KOPT-K1 (cell line): Measurements from ENCODE around the gene PCBP1.
"Not testable (repeated sequence)": the region's sequence is repeated elsewhere in the genome, so short reads cannot be mapped to it uniquely, and the experiment has no call there.

Experiments
- H3K27ac ChIP-seq: fragments of 200-600 bp; sonication (generic); 2 replicates; pipeline ENCODE4 v1.5.1; 2016; ENCODE audit warnings: antibody characterized with exemption, mild to moderate bottlenecking, low read depth, low read length; ENCODE audit not compliant: poor library complexity, severe bottlenecking
- H3K36me3 ChIP-seq: fragments of 200-600 bp; sonication (generic); 2 replicates; pipeline ENCODE4 v1.5.1; 2017; ENCODE audit warnings: antibody characterized with exemption, mild to moderate bottlenecking, low read length, moderate library complexity; ENCODE audit not compliant: insufficient read depth
- H3K9me3 ChIP-seq: fragments of 200-600 bp; sonication (generic); 2 replicates; pipeline ENCODE4 v1.5.1; 2017; ENCODE audit warnings: antibody characterized with exemption, low read length, mild to moderate bottlenecking; ENCODE audit not compliant: insufficient read depth, poor library complexity, severe bottlenecking

Gene PCBP1

GRCh38 chr2:70089220-70089982, 2.1 kb downstream of the PCBP1 start:
- no peaks in the 10 kb centered on the region for H3K9me3 ChIP-seq
- H3K36me3 ChIP-seq, result peaks cover 31% of the 10 kb centered on the region
- peak overlapping the region; percentile 100 for H3K27ac ChIP-seq

DNA sequence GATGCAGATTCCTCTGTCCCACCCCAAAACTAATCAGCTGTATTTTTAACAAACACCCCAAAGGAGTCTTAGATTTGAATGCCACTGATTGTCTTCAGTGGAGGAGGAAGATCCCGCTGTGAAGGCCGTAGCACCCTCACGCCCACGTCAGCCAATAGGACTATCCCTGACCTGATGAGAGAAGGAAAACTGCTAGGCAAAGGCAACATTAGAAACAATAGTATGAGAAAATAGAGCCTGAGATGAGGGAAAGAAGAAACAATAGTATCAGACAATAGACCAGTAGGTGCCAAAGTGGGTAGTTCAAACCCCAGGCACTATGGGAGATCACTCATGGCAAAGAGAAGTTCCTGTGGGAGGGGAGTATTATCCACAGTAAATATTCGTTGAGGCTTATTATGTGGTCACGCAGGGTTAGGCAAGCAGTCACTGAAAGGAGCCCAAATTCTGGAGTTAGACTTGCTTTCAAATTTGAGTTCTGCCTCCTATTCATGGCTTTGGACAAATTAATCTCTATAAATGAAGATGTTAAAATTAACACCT, 2.8 kb downstream of the PCBP1 start:
- Histone ChIP-seq H3K36me3 (peaks cover 30% of the 10 kb centered on the region), H3K27ac (peak overlapping the region; percentile 100), H3K9me3 (no peaks in the 10 kb centered on the region)

GRCh38 chr2:70090706-70091334, 3.5 kb downstream of the PCBP1 start:
- Histone ChIP-seq H3K27ac (no peak overlapping the region), H3K36me3 (peaks cover 30% of the 10 kb centered on the region), H3K9me3 (no peaks in the 10 kb centered on the region)

GRCh38 chr2:70091364-70091763, 4.1 kb downstream of the PCBP1 start:
- Histone ChIP-seq H3K36me3 (peaks cover 30% of the 10 kb centered on the region), H3K27ac (peak overlapping the region; percentile 14), H3K9me3 (no peaks in the 10 kb centered on the region)

DNA sequence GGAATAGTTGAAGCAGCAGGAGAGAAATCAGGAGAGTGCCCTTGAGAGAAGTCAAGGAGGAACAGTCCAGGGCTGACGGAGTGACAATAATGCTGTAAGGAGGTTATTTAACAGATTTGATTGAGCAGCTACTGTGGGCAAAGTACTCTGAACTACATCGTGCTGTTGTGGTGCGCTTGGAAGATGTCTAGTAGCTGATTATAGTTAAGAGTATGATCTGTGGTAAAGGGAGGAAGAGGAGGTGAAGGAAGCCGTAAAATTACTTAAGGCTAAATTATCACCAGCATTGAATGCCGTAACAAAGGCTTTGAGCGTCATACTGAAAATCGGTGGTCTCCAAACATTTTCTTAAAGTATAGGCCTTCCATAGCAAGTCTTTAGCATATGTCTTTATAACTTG, 4.5 kb downstream of the PCBP1 start:
- H3K36me3 ChIP-seq, result peaks cover 30% of the 10 kb centered on the region
- H3K27ac ChIP-seq, result peak overlapping the region; percentile 14
- no peaks in the 10 kb centered on the region for H3K9me3 ChIP-seq

DNA sequence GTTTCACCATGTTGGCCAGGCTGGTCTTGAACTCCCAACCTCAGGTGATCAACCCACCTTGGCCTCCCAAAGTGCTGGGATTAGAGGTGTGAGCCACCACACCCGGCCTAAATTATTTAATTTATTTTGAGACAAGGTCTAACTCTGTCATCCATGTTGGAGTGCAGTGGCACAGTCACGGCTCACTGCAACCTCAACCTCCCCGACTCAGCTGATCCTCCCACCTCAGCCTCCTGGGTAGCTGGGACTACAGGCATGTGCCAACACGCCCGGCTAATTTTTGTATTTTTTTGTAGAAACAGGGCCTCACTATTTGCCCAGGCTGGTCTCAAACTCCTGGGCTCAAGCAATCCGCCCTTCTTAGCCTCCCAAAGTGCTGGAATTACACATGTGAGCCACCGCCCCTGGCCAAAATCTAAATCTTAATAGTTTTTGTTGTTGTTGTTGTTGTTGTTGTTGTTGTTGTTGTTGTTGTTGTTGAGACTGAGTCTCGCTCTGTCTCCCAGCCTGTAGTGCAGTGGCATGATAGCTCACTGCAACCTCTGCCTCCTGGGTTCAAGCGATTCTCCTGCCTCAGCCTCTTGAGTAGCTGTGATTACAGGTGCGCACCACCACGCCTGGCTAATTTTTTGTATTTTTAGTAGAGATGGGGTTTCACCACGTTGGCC, 5.4 kb downstream of the PCBP1 start:
- not testable (repeated sequence) for H3K9me3 ChIP-seq, H3K27ac ChIP-seq
- peaks cover 28% of the 10 kb centered on the region for H3K36me3 ChIP-seq

GRCh38 chr2:70094171-70094977, 7.1 kb downstream of the PCBP1 start:
- Histone ChIP-seq H3K9me3 (no peaks in the 10 kb centered on the region), H3K36me3 (peaks cover 11% of the 10 kb centered on the region), H3K27ac (peak overlapping the region; percentile 67)

GRCh38 chr2:70094978-70095719, 7.9 kb downstream of the PCBP1 start:
- H3K9me3 ChIP-seq, result no peaks in the 10 kb centered on the region
- peaks cover 3% of the 10 kb centered on the region for H3K36me3 ChIP-seq
- peak overlapping the region; percentile 67 for H3K27ac ChIP-seq

GRCh38 chr2:70095720-70096670, 8.7 kb downstream of the PCBP1 start:
- Histone ChIP-seq H3K36me3 (no peaks in the 10 kb centered on the region), H3K9me3 (no peaks in the 10 kb centered on the region), H3K27ac (peak overlapping the region; percentile 67)

- Histone ChIP-seq H3K27ac (no peak overlapping the region), H3K9me3 (no peaks in the 10 kb centered on the region)
Measured at GRCh38 chr2:70098032-70098431, 10.8 kb downstream of the PCBP1 start.

DNA sequence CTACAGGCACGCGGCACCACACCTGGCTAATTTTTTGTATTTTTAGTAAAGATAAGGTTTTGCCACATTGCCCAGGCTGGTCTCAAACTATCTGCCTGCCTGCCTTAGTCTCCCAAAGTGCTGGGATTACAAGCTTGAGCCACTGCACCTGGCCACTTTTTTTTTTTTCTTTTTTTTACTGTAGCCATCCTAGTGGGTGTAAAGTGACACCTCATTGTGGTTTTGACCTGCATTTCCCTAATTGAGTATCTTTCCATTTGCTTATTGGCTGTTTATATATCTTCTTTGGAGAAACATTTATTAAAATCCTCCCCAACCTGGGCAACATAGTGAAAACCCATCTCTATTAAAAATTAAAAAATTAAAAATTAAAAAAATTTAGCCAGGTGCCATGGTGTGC, 12.0 kb downstream of the PCBP1 start:
- H3K27ac ChIP-seq, result no peak overlapping the region
- no peaks in the 10 kb centered on the region for H3K36me3 ChIP-seq
- H3K9me3 ChIP-seq, result no peaks in the 10 kb centered on the region

More at GRCh38 chr2:70098032-70098431, 10.8 kb downstream of the PCBP1 start:
- H3K36me3 ChIP-seq, result no peaks in the 10 kb centered on the region

GRCh38 chr2:70101174-70101573, 13.9 kb downstream of the PCBP1 start:
- Histone ChIP-seq H3K9me3 (no peaks in the 10 kb centered on the region), H3K36me3 (no peaks in the 10 kb centered on the region), H3K27ac (no peak overlapping the region)

- H3K9me3 ChIP-seq, H3K36me3 ChIP-seq, H3K27ac ChIP-seq: not testable (repeated sequence)
Measured at GRCh38 chr2:70101686-70102085, 14.4 kb downstream of the PCBP1 start.
